Measurements from ENCODE around the gene MOCS1.

MOCS1 gene

DNA sequence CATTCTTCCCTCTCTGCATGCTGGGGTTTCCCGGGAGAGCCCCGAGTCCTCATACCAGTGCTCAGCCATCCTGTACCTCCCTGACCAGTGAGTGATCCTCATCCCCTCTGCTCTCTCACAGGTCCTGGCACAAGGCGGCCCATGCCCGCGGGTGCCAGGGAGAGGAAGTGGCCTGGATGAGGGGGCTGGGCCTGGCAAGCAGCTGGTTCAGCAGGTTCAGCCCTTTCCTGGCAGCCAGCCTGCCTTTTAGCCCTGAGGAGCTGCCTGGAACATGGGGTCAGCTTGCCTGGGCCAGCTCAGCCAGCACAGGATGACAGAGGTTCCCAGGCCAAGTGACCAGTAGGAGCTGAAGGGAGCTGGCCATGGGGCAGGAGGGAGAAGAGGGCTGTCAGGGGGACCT lies 10.9 kb downstream of the MOCS1 start:
- DNase-seq, result no peak

DNA sequence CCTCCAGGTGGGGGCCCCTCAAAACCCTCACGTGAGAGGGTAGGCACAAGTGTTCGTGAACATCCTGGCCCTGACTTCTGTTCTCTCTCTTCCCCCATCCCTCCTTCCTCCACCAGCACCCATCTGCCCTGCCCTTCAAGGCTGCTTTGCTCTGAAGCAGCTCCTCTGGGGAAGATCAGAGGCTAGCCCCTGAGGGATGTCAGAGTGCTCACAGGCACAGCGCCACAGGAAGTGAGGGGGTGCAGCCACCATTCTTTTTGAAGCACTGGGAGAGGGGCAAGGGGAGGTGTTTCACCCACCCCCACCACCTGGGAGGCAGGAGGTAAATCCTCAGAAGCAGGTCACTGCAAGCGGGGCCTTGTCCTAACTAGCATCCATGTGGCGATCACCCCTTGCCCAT lies 11.4 kb downstream of the MOCS1 start:
- no peak for DNase-seq

DNA sequence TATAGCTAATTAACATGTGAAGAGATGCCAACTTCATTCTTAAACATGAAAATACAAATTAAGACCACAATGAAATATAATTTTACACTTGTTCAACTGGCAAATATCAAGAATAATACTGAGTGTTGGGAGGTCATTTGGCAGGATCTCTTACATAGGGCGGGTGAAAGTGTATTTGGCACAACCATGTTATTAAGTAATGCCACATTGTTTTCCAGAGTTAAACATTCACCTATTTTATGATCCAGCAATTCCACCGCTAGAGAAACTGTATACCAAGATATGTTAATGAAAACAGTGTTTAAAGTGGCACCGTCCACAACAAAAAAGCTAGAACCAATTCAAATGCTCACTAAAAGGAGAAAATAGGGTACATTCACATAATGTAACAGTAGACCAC lies 14.1 kb downstream of the MOCS1 start:
- no peak for DNase-seq

DNA sequence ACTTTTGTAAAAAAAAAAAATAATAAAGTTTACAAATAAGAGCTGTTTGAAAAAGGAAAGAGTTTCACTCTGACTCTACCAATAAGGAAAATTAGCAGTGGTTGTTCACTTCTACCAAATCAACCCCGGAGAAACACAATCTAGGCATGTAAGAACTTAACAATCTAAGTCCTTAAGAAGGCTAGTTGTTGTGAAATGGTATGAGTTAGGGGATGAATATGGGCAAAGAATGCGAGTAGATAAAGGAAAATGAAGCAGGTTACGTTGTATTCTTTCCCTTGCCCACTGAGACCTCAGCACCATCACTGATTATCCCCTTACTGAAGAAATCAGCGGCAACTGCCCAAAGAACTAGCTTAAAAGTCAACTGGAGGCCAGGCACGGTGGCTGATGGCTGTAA lies 15.4 kb downstream of the MOCS1 start:
- no peak for DNase-seq

DNA sequence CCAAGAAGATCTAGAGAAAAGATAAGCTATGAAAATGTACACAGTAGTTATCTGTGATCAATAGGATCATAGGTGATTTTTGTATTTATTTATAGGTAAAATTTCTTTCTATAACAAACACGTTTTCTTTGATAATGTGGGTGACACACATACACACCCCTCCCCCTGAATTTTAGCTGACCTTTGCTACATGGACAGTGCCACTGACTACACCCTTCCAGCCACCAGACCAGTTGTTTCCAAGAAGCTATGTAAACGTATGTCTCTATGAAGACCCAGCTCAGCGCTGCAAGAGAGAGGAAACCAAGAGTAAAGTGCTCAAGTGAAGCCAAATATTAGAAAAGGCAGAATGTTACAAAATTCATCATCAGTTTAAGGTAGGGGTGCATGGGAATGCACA lies 16.3 kb downstream of the MOCS1 start:
- no peak for DNase-seq

DNA sequence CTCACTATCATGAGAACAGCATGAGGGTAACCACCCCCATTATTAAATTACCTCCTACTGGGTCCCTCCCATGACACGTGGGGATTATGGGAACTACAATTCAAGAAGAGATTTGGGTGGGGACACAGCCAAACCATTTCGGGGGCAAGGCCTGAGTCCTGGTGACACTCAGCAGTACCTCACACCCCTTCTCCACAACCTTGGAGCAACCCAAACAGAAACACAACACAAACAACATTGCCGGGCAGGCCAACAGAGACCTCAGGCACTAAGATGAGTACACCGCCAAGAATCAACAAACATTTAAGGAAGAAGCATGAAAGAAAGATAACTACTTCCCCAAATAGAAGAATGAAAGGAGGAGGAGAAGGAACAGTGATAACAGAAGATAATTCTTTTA lies 16.9 kb downstream of the MOCS1 start:
- DNase-seq, result no peak

DNA sequence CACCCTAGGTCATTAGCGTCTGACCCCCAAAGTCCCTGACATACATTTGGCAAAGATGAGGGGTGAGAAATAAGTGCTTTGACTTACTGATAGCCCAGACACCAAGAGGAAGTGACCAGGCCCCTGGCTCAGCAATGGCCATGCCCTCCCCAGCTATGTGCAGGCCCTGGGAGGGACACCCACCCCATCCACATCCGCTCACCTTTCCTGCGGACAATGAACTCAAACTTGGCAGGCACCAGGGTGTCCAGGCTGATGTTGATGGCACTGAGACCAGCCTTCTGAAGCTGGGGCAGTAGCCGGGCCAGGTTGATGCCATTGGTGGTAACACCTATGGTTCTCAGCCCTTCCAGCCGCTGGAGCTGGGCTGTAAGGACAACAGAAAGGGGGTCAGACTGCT lies 18.4 kb downstream of the MOCS1 start:
- DNase-seq, result no peak

DNA sequence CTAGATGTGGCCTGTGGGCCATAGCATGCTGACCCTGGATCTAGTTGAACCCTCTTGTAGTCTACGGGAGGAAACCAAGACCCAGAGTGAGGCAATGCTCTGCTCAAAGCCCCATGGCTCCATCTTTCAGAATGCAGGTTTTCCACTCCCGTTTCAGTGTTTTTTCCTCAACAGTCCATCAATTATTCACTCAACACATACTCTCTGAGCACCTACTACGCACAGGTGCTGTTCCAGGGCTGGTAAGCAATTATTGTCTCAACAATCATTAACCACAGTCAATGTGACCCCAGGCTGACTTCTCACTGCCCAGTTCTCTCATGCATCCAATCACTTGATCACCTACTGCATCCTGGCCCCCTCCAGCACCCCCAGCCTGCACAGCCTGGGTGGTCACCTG lies 20.0 kb downstream of the MOCS1 start:
- DNase-seq, result no peak

DNA sequence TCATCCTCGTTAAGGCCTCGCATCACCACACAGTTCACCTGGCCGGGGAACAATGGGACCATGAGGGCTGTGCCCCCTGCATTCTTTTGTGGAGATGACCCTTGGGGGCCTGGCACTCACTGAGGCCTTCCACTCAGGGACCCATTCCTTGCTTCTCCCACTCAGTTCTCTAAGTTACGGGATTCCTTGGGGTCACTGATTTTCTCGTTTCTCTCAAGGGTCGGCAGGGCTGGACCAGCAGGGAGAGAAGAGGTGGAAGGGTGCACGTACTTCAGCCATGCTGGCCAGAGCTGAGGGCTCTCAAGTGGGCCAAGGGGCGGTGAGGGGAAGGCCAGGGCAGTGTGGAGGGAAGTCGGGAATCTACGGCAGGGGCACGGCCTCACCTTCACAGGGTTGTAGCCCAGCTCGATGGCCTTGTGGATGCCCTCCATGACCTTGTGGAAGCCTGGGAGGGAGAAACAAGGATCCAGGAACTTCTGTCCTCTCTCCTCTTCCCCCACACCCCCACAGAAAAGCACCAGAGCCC lies 20.8 kb downstream of the MOCS1 start:
- DNase-seq, result no peak

DNA sequence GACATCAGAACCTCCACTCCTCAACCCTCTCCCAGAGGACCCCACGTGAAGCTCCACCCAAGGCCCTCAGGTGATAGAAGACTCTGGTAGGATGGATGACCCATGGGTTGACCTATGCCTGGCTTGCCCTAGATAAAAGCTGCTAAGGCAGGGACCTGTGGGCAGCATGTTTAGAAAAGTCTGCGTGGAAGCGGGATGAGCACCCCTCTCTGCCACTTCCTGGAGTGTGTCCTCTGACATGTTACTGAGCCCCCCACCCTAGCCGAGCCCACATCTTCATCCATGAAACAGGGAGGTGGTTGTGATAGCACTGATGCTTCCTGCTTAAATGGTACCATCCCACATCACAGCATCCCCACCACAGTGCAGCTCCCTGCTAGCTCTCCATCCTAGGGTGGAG lies 21.8 kb downstream of the MOCS1 start:
- DNase-seq, result no peak

DNA sequence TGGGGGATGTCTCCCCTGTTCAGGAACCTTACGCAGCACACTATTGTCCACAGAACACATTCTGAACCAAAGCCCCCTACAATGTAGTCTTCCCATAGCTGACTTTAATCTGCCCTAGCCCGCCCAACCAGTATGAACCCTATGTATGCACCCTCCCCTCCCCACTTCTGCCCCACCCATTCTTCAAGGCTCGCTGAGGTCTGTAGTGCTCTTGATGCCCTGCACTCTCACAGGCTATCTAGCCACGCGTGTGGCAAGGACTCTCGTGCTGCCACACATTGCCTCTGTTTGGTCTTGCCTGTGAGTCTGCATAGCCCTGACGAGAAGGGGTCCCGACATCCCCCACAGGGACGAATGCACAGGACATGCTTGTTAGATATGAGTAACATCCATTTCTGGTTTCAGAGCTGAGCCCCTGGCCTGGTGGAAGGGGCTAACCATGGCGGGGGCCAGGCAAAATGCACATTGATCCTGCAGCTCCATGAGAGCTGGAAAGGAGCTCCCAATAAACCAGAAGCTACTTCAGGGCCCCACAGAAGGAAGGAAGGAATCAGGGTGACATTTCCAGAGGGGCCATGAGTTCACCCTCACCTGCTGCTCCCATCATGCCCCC lies 22.6 kb downstream of the MOCS1 start:
- DNase-seq, result no peak

DNA sequence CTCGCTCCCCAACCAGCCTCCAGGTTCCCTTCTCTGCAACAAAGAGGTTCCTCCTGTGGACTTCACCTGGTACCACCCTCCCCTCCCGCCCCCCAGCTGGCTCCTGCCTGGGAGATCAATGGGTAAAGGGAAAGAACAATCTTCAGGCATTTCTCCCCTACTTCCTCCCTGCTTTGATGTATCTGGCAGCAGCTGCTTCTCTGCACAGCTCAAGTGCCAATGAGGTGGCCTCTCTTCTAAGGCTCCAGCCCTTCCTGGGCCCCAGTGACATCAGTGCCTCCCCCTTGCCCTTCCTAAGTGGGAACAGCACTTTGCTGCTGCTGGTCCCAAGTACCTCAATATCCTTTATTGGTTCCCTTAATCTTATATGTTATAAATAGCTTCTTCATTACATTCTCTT lies 23.5 kb downstream of the MOCS1 start:
- DNase-seq, result no peak

DNA sequence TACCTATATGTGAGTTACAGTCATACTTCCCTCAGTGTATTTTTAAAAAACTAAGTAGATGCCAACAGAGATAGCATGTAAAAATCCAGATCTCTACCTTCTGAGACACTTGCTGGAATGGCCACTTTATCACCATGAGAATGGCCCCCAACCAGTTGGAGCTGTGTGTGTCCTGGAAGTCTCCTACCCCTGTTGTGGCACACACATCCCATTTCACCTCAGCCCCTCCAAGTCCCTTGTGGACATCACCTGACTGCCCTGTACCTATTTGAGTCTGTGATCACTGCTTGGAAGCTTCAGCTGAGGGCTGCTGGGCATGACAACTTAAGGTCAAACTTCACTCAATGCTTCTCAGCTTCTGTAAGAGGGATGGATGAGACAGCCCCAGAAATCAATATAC lies 24.1 kb downstream of the MOCS1 start:
- no peak for DNase-seq

DNA sequence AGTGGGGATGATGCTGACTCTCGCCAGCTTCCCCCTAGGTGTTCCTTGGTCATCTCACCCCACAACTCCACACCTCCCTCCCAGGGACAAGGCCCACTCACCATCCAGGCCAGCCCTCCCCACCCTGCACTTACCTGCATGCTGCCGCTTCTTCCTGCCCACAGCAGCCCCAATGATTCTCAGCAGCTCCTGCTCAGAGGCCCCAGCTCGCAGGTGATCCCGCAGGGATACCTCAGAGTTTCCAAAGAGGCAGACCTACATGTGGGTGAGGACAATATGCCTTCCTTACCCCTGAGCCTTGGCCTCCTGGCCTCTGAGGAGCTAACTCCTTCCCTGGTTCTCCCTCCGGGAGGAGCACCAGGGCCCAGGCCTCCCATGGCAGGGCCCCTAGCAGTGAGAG lies 24.6 kb downstream of the MOCS1 start:
- no peak for DNase-seq

DNA sequence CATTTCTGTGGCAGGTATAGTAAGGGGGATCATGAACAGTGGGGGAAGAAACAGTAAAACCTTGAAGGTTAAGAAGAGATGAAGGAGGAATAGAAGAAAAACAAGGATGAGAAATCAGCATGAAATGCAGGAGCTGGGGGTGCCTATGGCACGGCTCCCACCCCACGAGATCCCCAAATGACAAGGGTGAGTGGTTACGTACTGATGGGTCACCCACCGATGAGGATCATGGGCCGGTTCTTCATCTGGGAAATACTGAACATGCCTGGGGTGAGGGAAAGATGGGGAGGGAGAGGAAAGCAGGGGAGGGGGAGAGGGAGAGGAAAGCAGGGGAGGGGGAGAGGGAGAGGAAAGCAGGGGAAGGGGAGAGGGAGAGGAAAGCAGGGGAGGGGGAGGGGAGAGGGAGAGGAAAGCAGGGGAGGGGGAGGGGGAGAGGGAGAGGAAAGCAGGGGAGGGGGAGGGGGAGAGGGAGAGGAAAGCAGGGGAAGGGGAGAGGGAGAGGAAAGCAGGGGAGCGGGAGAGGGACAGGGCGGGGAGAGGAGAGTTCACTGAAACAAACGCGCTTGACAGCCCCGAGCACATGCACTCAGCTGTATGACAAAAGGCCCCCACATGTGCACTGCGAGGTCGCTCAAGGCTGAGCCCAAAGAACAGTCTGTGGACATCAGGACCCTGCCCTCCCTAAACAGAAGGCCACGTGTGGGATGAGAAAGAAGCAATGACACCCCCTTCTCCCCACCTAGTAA lies 25.3 kb downstream of the MOCS1 start:
- no peak for DNase-seq

DNA sequence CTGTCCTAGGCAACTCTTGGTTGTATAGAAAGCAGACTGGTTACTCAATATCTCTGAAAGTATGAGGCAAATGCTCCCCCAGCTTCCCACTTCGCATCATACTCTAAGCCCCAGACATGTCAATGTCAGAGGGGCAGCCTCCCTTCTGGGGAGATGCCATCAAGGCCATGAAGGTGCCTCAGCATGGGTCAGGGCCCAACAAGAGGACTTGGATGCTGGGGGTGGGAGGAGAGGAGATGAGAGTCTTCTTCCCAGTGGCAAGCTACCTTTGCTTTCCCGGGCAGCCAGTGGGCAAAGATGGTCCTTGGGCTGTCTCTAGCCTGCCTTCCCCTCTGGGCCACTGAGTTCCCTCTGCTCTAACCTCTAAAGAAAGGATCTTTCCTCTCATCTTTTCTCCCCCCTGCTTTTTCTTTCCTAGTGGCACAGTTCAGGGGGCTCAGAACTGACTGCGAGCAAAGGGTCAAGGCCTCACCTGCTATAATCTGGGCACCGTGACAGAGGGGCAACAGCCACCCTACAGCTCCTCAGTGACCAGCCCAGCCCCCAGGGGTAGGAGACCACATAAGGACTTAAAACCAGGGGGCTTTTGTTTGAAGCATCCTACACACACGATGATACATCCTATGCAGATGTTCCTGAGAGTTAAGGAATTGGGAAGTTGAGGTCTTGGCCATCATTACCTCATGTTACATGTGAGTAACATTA lies 26.2 kb downstream of the MOCS1 start:
- no peak for DNase-seq

DNA sequence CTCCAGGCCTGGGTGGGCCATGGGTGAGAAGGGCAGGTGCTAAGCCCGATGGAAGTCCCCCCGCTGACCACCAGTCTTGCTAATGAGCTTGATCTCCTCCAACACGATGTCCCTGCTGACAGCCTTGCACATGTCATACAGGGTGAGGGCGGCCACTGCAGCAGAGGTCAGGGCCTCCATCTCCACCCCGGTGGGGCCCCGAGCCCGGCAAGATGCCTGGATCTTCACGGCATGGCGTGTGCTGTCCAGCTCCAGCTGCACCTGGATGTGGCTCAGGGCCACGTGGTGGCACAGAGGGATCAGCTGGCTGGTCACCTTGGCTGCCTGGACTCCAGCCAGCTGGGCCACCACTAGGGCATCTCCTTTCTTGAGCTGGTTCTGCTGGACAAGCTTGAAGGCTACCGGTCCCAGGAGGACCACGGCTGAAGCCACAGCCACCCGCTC lies 27.9 kb downstream of the MOCS1 start:
- no peak for DNase-seq

DNA sequence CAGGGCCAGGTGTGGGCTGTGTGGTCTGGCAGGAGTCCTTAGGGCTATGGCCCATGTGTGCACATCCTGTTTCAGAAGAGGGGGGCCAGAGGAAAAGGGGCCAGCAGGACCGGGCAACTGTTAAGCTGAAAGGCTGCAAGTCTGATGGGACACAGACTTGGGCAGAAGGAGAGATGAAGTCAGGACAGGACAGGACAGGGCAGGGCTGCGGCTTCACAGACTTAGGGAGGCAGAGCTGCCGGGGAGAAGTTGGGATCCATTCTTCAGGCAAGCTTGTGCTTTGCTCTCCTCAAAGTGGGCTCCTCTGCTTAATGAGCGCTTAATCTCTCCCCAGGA lies 28.7 kb downstream of the MOCS1 start:
- DNase-seq, result no peak

DNA sequence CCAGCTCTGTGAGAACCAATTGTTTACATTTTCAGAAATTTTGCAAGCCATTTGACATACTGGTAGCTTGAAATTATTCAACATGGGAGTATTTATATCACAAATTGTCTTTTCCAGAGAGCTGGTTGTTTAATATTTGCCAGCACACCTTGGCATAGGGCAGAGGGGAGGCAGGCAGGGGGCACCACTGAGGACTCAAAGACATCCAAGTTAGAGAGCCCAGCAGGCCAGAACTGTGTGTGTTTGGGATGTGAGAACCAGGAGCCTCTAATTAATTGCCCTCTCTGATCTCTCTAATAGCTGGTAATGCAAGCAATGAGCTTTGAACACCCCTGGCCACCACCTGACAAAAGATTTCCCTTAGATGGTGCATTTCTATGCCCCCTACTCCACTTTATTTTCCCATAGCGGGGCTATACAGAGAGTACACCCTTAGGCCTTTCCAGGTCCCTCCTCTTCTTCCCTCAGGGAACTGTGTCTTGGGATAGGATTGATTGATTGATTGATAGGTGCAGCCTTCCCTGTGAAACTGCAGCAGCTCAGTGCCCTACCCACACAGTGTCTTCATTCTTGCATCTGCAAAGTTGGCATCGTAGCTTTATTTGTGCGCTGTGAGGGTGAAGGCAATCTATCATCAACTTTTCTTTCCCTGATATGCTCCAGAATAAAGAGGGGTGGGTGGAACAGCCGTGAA lies 29.2 kb downstream of the MOCS1 start:
- no peak for DNase-seq

DNA sequence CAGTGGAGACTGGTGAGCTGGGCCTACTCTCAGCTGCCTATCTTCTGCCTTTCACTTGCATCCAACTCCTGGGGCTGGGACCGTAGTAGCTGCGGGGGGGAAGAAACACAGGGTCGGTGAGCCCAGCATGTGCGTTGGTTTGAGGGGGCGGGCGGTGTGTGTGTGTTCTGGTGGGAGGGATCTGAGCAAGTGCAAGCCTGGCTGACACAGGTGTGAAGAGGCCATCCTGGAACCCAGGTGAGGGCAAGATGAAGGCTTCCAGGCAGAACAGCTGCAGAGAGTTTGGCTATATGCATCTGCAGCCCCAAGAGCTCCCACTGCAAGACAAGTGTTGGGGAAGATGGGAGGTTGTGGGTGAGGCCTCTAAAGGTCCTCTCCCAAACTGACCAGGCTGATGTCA lies 30.6 kb downstream of the MOCS1 start:
- DNase-seq, result no peak

DNA sequence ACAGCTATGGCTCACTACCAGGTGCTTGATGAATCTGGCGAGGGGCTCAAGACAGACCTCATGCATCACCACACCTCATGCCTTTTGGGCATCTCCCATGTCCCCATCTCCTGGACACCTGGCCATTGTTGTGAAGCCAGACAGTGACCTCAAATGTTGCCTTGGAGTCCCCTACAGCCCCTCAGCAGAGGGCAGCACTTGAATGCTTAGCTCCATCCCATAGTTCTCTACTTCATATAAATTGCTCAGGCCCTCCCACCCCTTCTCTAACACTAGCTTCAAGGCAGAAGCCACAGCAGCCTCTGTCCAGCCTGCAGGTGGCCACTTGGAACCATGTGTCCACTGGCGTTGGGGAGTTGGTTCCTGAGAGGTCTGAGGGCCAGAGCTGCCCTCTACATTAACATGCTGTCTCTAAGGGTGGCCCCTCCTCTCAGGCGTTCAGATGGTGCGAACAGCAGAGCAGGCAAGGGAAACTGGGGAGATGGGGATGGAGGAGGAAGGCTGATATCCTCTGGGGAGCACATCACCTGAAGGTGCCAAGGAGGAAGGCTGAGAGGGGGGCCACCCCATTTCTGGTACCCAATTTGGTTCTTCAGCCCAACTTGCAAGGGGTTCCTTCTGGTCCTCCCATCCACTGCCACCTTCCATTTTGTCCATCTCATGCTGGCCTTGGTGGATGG lies 31.3 kb downstream of the MOCS1 start:
- DNase-seq, result no peak

DNA sequence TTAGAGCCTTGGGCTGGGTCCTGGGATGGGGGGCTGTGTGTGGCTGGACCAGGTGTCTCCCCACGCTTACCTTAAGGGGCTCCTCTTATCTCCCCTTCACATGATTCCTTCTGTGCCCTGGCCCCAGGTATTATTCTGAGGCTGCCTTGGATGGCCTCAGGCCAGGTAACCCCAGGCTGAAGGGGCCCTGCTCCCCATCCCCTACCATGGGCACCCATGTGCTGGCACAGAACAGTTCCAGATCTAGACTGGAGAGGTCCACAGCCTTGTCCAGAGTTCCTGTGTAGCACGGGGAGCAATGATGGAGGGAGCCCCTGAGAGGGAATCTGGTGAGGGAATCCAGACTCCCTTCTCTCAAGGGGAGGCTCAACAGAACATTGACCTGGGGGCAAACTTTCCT lies 32.1 kb downstream of the MOCS1 start:
- no peak for DNase-seq

DNA sequence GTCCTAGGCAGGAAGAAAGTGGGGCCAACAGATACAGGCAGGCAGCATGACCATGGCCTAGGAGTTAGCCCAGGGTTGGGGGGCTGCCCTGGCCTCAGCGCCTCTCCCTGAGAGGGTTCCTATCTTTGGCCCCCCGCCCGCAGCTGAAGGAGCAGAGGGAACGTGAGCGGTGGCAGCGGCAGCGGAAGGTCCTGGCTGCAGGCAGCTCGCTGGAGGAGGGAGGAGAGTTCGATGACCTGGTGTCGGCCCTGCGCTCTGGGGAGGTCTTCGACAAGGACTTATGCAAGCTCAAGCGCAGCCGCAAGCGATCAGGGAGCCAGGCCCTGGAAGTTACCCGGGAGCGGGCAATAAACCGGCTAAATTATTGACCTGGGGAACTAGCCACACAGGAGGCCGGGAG lies 32.6 kb downstream of the MOCS1 start:
- DNase-seq, result no peak

All from bone marrow (tissue), 2 donors.